ENCODE measurements around the gene GPRIN3.
"Not testable (repeated sequence)": the region's sequence is repeated elsewhere in the genome, so short reads cannot be mapped to it uniquely, and the experiment has no call there.

GPRIN3 gene

GRCh38 chr4:89288430-89288829 is 19.2 kb downstream of the GPRIN3 start:
- no peak for DNase-seq

GRCh38 chr4:89287945-89288344 is 19.7 kb downstream of the GPRIN3 start:
- DNase-seq, result no peak

DNA sequence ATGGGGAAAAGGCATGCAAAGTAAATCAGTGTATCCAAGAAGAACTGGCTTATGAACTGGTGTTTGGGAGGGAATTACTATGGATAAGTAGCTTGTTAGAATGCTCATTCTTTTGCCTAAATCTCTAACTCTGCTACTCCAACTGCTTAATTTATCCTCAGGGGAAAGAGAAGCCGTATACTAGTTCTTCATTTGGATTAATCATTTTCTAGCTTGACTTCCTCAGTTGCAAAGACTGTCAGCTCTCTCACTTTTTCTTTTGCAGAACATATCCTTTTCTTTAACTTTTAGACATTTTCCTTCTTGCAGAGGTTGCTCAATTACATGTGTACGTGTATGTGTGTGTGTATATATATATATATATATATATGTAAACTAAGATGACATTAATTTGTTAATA is 21.9 kb downstream of the GPRIN3 start:
- DNase-seq, result no peak

GRCh38 chr4:89284828-89285227 is 22.8 kb downstream of the GPRIN3 start:
- peak; percentile 43 for DNase-seq

- no peak for DNase-seq
These were observed 23.6 kb downstream of the GPRIN3 start for GRCh38 chr4:89284020-89284424.

GRCh38 chr4:89283226-89284009 is 24.2 kb downstream of the GPRIN3 start:
- DNase-seq, result no peak

- no peak for DNase-seq
These were observed 28.2 kb downstream of the GPRIN3 start for GRCh38 chr4:89279385-89279784.

DNA sequence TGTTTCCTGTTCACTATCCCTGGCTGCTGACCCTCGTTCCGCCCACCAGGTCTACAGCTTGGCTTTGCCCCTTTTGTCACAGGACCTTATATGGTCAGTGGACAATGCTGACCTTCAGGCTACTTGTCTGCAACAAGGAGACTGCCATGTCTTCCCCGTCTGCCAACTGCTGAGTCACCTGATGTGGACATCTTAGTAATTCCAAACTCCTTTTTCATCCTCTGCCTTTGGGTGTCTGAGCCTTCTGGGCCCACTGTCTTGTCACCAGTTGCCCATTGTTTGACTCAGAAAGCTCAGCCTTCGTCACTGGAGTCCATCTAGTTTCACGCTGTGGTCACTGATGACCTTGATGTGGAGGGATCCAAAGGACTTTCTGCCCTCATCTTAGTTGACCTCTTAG is 30.2 kb downstream of the GPRIN3 start:
- no peak for DNase-seq

DNA sequence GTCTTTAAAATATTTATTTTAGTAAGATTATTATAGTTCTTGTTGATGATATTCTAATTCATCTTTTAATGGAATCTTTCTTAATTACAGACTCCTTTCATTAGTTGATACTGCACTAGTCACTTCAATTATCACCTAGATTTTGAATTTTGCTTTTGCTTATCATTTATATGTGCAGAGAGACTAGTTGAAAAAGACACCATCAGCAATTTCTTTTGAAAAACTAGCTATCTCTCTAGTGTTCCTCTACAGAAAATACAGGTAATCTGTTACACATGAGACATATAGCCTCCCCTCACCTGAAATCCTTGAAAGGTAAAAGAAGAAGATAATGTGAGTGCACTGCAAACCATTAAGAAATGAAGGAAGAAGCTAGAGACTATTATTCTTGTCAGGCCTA is 31.3 kb downstream of the GPRIN3 start:
- no peak for DNase-seq

DNA sequence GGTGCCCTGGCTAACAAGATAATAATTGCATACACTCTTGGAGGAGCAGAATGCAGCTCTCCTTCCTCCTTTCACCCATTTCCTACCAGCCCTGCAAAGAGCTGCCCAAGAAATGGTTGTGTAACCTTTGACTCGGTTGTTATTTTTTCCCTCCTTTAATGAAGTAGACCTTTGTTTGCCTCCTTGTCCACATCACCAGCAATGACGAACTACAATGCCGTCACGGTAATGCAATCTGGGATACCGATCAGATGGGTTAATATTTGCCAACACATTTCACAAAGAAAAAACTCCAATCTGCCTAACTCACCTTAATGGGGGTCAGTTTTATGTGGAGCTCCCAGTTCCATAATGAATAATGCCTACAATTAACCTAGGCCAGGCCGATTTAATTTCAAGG is 32.0 kb downstream of the GPRIN3 start:
- DNase-seq, result no peak

- no peak for DNase-seq
These were observed 33.9 kb downstream of the GPRIN3 start for GRCh38 chr4:89273741-89274141.

- DNase-seq, result no peak
These were observed 36.8 kb downstream of the GPRIN3 start for GRCh38 chr4:89270792-89271191.

GRCh38 chr4:89269121-89269666 is 38.4 kb downstream of the GPRIN3 start:
- no peak for DNase-seq

DNA sequence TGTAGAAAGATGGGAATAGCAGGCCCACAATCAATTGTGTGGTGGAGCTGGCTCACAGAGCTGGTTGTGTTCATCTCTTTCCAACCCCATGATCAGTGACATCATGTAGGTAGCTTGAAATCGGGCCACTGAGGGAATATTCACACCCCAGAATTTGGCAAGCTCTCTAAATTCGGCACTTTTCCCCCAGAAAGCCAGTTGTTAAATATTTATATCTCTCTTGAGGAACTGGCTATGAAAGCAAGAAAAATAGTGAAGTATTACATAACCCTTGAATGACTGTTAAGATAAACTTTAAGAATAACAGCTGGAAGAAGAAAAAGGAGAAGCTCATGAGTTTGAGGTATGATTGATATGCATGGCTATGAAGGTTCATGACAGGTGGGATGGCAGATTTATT is 38.9 kb downstream of the GPRIN3 start:
- no peak for DNase-seq

GRCh38 chr4:89267846-89268245 is 39.8 kb downstream of the GPRIN3 start:
- DNase-seq, result no peak

DNA sequence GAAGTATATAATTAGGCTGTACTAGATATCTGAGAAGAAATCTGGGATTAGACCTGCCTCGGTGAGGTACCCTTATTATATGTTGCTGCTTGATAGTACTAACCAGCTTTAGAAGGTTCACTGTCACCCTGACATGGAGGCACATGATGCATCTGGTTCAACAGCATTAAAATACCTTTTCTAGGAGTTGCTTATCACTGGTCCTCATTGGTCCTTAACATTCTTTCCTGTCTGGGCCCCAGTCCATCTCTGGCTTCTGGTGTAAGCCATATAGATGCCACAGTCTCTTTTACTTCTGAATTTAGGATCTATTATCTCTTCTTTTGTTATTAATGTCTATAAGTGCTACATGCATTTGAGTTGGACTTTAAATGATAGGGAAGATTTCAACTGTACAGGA is 40.2 kb downstream of the GPRIN3 start:
- no peak for DNase-seq

- DNase-seq, result no peak
These were observed 41.5 kb downstream of the GPRIN3 start for GRCh38 chr4:89266128-89266527.

DNA sequence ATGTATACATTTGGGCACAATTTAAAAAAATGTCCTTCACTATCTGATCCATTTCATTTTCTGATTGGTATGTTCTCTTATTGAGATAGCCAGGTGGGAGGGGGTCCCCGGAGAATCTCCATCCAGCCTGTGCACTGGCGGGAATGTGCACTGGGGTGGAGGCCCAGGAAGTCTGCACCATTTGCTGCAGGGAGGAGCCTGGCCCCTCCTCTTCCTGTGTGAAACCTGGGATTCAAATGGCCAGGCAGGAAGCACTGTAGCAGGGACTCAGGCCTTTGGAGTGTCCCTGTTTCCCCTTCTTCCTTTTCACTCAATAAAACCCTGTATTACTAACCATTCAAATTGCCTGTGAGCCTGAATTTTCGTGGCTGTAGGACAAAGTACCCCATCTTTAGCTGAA is 44.3 kb downstream of the GPRIN3 start:
- no peak for DNase-seq

DNA sequence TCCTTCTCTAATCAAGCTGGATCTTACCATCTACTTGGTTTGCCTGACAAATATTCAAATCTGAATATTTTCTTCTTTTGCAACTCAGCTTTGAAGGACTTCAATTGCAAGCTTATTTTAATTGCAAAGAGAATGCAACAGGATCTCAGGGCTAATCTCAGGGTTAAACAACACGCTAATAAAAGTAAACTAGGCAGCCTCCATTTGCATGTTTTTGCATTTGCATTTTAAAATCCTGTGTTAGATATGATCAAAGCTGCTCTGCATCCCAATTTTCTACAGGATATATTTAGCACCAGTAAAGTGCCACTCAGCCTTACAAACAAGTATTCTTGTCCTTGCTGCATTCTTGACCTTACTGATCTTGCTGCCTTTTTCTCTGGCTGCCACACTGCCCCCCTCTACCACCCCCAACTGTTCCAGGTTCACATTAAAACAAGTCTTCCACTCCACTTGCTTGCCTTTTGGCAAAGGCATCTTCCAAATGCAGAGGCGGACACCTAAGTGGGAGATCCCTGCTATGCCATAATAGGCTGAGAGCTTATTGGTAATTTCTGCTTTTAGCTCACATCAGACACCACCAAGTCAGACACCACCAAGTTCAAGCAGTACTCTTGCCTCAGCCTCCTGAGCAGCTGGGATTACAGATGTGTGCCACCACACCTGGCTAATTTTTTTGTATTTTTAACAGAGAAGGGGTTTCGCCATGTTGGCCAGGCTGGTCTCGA is 48.1 kb downstream of the GPRIN3 start:
- DNase-seq, result no peak

GRCh38 chr4:89258506-89258905 is 49.1 kb downstream of the GPRIN3 start:
- no peak for DNase-seq

- no peak for DNase-seq
These were observed 50.2 kb downstream of the GPRIN3 start for GRCh38 chr4:89257376-89257775.

- DNase-seq, result no peak
These were observed 51.3 kb downstream of the GPRIN3 start for GRCh38 chr4:89256203-89256800.

GRCh38 chr4:89254847-89255246 is 52.8 kb downstream of the GPRIN3 start:
- DNase-seq, result peak; percentile 52

DNA sequence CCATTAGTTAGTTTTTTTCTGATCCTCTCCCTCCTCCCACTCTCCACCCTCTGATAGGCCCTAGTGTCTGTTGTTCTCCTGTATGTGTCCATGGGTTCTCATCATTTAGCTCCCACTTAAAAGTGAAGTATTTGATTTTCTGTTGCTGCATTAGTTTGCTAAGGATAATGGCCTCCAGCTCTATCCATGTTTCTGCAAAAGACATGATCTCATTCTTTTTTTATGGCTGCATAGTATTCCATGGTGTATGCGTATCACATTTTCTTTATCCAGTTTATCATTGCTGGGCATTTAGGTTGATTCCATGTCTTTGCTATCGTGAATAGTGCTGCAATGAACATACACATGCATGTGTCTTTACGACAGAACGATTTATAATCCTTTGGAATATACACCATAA is 53.3 kb downstream of the GPRIN3 start:
- not testable (repeated sequence) for DNase-seq
